ENCODE results near the gene COL4A2. TPM values are rescaled to one million over a fixed set of nuclear protein-coding genes. Genes with fewer than 3 reads are reported as not detected.
A peak's percentile ranks its signal among the peaks of the same experiment; 100 is the strongest.

COL4A2 gene
- total RNA-seq, 4 donors from 2014 or later = 75.1 to 322 (median 115) TPM

GRCh38 chr13:110343241-110343865 is 36.3 kb downstream of the COL4A2 start:
- no peak for TF ChIP-seq CTCF (IDR thresholded peaks at IDR 0.05)
- TF ChIP-seq EP300 (IDR thresholded peaks at IDR 0.05; ENCODE audit: low read depth) = peak; percentile 33
- TF ChIP-seq POLR2A (IDR thresholded peaks at IDR 0.05) = no peak
- TF ChIP-seq POLR2AphosphoS5 (IDR thresholded peaks at IDR 0.05) = peak in 2 of 3 donors; percentile 54 to 61
- Histone ChIP-seq H3K27ac (peak overlapping the region; percentile 84 to 87 (median 86)), H3K9me3 (no peaks in the 10 kb centered on the region), H3K4me3 (no peak overlapping the region), H3K4me1 (peaks cover 22 to 86% (median 40%) of the 10 kb centered on the region in 4 donors), H3K27me3 (no peaks in the 10 kb centered on the region), H3K36me3 (no peaks in the 10 kb centered on the region)
- in situ Hi-C loops (cut with MboI; ENCODE audit: low pct_ligation_motif_present in 1 of 4, low pct_unique_long_range_greater_than_20kb in 1 of 4, low sequenced_read_pairs in 3 of 4) (no loop called here), intact Hi-C loops (cut with DNase I; ENCODE audit: low total_unique reads) (loop anchor here (5.0 kb wide), 1 partner anchor 36 kb away; the partner anchor contains the start of genes COL4A1 and COL4A2)
- DNase-seq = no peak
- 67 to 86% methylated on average over 4 to 16 of the region's 16 CpGs for WGBS, 2 donors (ENCODE audit: low coverage in 1 of 2)

- no peak for DNase-seq
- no peaks in the 10 kb centered on the region for H3K36me3 ChIP-seq
- TF ChIP-seq EP300 (IDR thresholded peaks at IDR 0.05; ENCODE audit: low read depth) = no peak
- no peak for TF ChIP-seq POLR2A (IDR thresholded peaks at IDR 0.05)
- TF ChIP-seq POLR2AphosphoS5 (IDR thresholded peaks at IDR 0.05) = no peak
- H3K4me3 ChIP-seq = no peak overlapping the region
- H3K9me3 ChIP-seq = no peaks in the 10 kb centered on the region
- H3K4me1 ChIP-seq = peaks cover 15 to 78% (median 36%) of the 10 kb centered on the region in 4 donors
- 82 to 96% methylated on average over 5 of the region's 5 CpGs for WGBS, 2 donors (ENCODE audit: low coverage in 1 of 2)
- in situ Hi-C loops (cut with MboI; ENCODE audit: low pct_ligation_motif_present in 1 of 4, low pct_unique_long_range_greater_than_20kb in 1 of 4, low sequenced_read_pairs in 3 of 4) (no loop called here), intact Hi-C loops (cut with DNase I; ENCODE audit: low total_unique reads) (loop anchor here (5.0 kb wide), 1 partner anchor 37 kb away; the partner anchor contains the start of genes COL4A1 and COL4A2)
- no peaks in the 10 kb centered on the region for H3K27me3 ChIP-seq
- H3K27ac ChIP-seq = peak overlapping the region; percentile 84 to 87 (median 86)
Measured at GRCh38 chr13:110344320-110344719, 37.2 kb downstream of the COL4A2 start.

- Histone ChIP-seq H3K36me3 (no peaks in the 10 kb centered on the region), H3K4me3 (no peak overlapping the region), H3K4me1 (peaks cover 9 to 70% (median 33%) of the 10 kb centered on the region in 4 donors), H3K9me3 (no peaks in the 10 kb centered on the region), H3K27me3 (no peaks in the 10 kb centered on the region), H3K27ac (peak overlapping the region; percentile 84 to 87 (median 86))
- TF ChIP-seq CTCF (IDR thresholded peaks at IDR 0.05) = no peak
- TF ChIP-seq POLR2AphosphoS5 (IDR thresholded peaks at IDR 0.05) = no peak
- no peak for TF ChIP-seq EP300 (IDR thresholded peaks at IDR 0.05; ENCODE audit: low read depth)
- no peak for TF ChIP-seq POLR2A (IDR thresholded peaks at IDR 0.05)
- DNase-seq = no peak
- in situ Hi-C loops (cut with MboI; ENCODE audit: low pct_ligation_motif_present in 1 of 4, low pct_unique_long_range_greater_than_20kb in 1 of 4, low sequenced_read_pairs in 3 of 4) (no loop called here), intact Hi-C loops (cut with DNase I; ENCODE audit: low total_unique reads) (no loop called here)
- WGBS, 2 donors (ENCODE audit: low coverage in 1 of 2) = 88 to 97% methylated on average over 4 to 7 of the region's 7 CpGs
Measured at GRCh38 chr13:110345266-110345665, 38.2 kb downstream of the COL4A2 start.

GRCh38 chr13:110345701-110346100 is 38.6 kb downstream of the COL4A2 start:
- H3K27me3 ChIP-seq = no peaks in the 10 kb centered on the region
- no peak overlapping the region for H3K4me3 ChIP-seq
- WGBS, 2 donors (ENCODE audit: low coverage in 1 of 2) = 78% methylated on average over 4 of the region's 4 CpGs; no CpG with 5 or more reads in 1 of the 2 donors
- no peak for TF ChIP-seq EP300 (IDR thresholded peaks at IDR 0.05; ENCODE audit: low read depth)
- TF ChIP-seq POLR2AphosphoS5 (IDR thresholded peaks at IDR 0.05) = no peak
- no peak for TF ChIP-seq CTCF (IDR thresholded peaks at IDR 0.05)
- no peak for TF ChIP-seq POLR2A (IDR thresholded peaks at IDR 0.05)
- H3K4me1 ChIP-seq = peaks cover 9 to 67% (median 31%) of the 10 kb centered on the region in 4 donors
- intact Hi-C loops (cut with DNase I; ENCODE audit: low total_unique reads) (no loop called here), in situ Hi-C loops (cut with MboI; ENCODE audit: low pct_ligation_motif_present in 1 of 4, low pct_unique_long_range_greater_than_20kb in 1 of 4, low sequenced_read_pairs in 3 of 4) (no loop called here)
- H3K9me3 ChIP-seq = no peaks in the 10 kb centered on the region
- no peaks in the 10 kb centered on the region for H3K36me3 ChIP-seq
- DNase-seq = no peak
- H3K27ac ChIP-seq = peak overlapping the region; percentile 84 to 87 (median 86)

All from transverse colon (tissue), 4 donors.